IMR-90 (cell line): ENCODE data around the gene CYTH1. TPM values are rescaled to one million over a fixed set of nuclear protein-coding genes. Genes with fewer than 3 reads are reported as not detected.

Source experiments
- ATAC-seq: fragments of 200-7000 bp; cut with Tn5 transposase; 2 replicates; pipeline ENCODE4 v1.9.1; 2020; ENCODE audit warnings: low read depth, mild to moderate bottlenecking, moderate library complexity
- BruUV-seq: library from RNA; stranded (reverse); fragments of 400-500 nt; replicated peaks from 2 replicates; lab custom pipeline; 2021; lab: Mats Ljungman, UMichigan
- CTCF ChIA-PET: fragments of 300-600 bp; formaldehyde crosslinking; extraction: SDS; loops from one replicate; lab custom pipeline; 2021; ENCODE audit warnings: antibody characterized with exemption; lab: Yijun Ruan, JAX
- POLR2A ChIA-PET: fragments of 300-600 bp; sonication (Branson Sonifier 250); formaldehyde crosslinking; loops from one replicate; lab custom pipeline; 2022; ENCODE audit warnings: antibody characterized with exemption; ENCODE audit not compliant: unreplicated experiment; lab: Charles Lee
- DNase-seq: peaks from one replicate; pipeline ENCODE4 v3.0.0; 2013
- H2AFZ ChIP-seq: replicated peaks from 2 replicates; pipeline ENCODE3; 2013; ENCODE audit warnings: low read length, mild to moderate bottlenecking; ENCODE audit not compliant: poor library complexity
- H2AK5ac ChIP-seq: 2 replicates; pipeline ENCODE4 v1.6.1; 2013; ENCODE audit warnings: low read depth, low read length, inconsistent platforms
- H2AK9ac ChIP-seq: replicated peaks from 2 replicates; pipeline ENCODE3; 2013; ENCODE audit warnings: mild to moderate bottlenecking, low read depth, low read length, moderate library complexity; ENCODE audit not compliant: poor library complexity
- H2BK120ac ChIP-seq: 2 replicates; pipeline ENCODE4 v1.6.1; 2013; ENCODE audit warnings: low read depth, low read length, inconsistent platforms
- H2BK15ac ChIP-seq: 3 replicates; pipeline ENCODE4 v1.6.1; 2013; ENCODE audit warnings: low read depth, low read length, inconsistent platforms
- H2BK20ac ChIP-seq: 2 replicates; pipeline ENCODE4 v1.6.1; 2013; ENCODE audit warnings: low read depth, mild to moderate bottlenecking, inconsistent platforms, low read length, moderate library complexity
- H2BK5ac ChIP-seq: 2 replicates; pipeline ENCODE4 v1.6.1; 2013; ENCODE audit warnings: mild to moderate bottlenecking, low read depth, low read length, inconsistent platforms; ENCODE audit not compliant: poor library complexity, severe bottlenecking
- H3K14ac ChIP-seq: replicated peaks from 2 replicates; pipeline ENCODE4 v1.6.1; 2013; ENCODE audit warnings: low read depth, low read length, inconsistent platforms
- H3K18ac ChIP-seq: 2 replicates; pipeline ENCODE4 v1.6.1; 2013; ENCODE audit warnings: low read depth, low read length, control low read depth
- H3K23ac ChIP-seq: 2 replicates; pipeline ENCODE4 v1.6.1; 2013; ENCODE audit warnings: low read depth, low read length, inconsistent platforms
- H3K27ac ChIP-seq: 2 replicates; pipeline ENCODE4 v1.5.1; 2013; ENCODE audit warnings: mild to moderate bottlenecking, control low read depth, low read length; ENCODE audit not compliant: insufficient read depth
- H3K27me3 ChIP-seq: 2 replicates; pipeline ENCODE4 v1.6.1; 2013; ENCODE audit warnings: low read length; ENCODE audit not compliant: control insufficient read depth, insufficient read depth
- H3K36me3 ChIP-seq: 2 replicates; pipeline ENCODE4 v1.6.1; 2013; ENCODE audit warnings: low read length, mixed read lengths; ENCODE audit not compliant: control insufficient read depth, insufficient read depth
- H3K4ac ChIP-seq: 2 replicates; pipeline ENCODE4 v1.6.1; 2013; ENCODE audit warnings: low read depth, low read length, inconsistent platforms
- H3K4me1 ChIP-seq: 2 replicates; pipeline ENCODE4 v1.6.1; 2013; ENCODE audit warnings: low read length, mixed read lengths; ENCODE audit not compliant: control insufficient read depth, insufficient read depth
- H3K4me2 ChIP-seq: 2 replicates; pipeline ENCODE4 v1.6.1; 2013; ENCODE audit warnings: low read depth, mild to moderate bottlenecking, control low read depth, low read length, moderate library complexity
- H3K4me3 ChIP-seq: 2 replicates; pipeline ENCODE4 v1.5.1; 2013; ENCODE audit warnings: low read depth, mild to moderate bottlenecking, control low read depth, low read length, moderate library complexity; ENCODE audit not compliant: insufficient read depth
- H3K56ac ChIP-seq: 2 replicates; pipeline ENCODE4 v1.6.1; 2013; ENCODE audit warnings: low read length, inconsistent platforms; ENCODE audit not compliant: insufficient read depth; ENCODE audit errors: extremely low read depth
- H3K79me1 ChIP-seq, 2 experiments: 2 replicates each; pipeline ENCODE4 v1.6.1; 2013; ENCODE audit warnings: low read length in 2 of 2, inconsistent platforms in 1 of 2, low read depth in 1 of 2
- H3K9ac ChIP-seq: 2 replicates; pipeline ENCODE4 v1.6.1; 2013; ENCODE audit warnings: low read depth, low read length, control low read depth
- H3K9me1 ChIP-seq: 2 replicates; pipeline ENCODE4 v1.6.1; 2013; ENCODE audit warnings: low read length, inconsistent platforms; ENCODE audit not compliant: insufficient read depth
- H3K9me3 ChIP-seq: 2 replicates; pipeline ENCODE4 v1.6.1; 2013; ENCODE audit warnings: low read length; ENCODE audit not compliant: control insufficient read depth, insufficient read depth
- H4K20me1 ChIP-seq: 2 replicates; pipeline ENCODE4 v1.6.1; 2013; ENCODE audit warnings: low read length, inconsistent platforms; ENCODE audit not compliant: insufficient read depth
- H4K5ac ChIP-seq: 2 replicates; pipeline ENCODE4 v1.6.1; 2013; ENCODE audit warnings: mild to moderate bottlenecking, low read depth, low read length, control low read depth
- H4K8ac ChIP-seq, 2 experiments: 2 replicates each; pipeline ENCODE4 v1.6.1; 2013; ENCODE audit warnings: low read depth in 2 of 2, low read length in 2 of 2, control low read depth in 1 of 2, inconsistent platforms in 1 of 2
- H4K91ac ChIP-seq: 2 replicates; pipeline ENCODE4 v1.6.1; 2013; ENCODE audit warnings: low read depth, low read length, inconsistent platforms; ENCODE audit not compliant: insufficient read depth
- BHLHE40 ChIP-seq: fragments of 150-350 bp; IDR thresholded peaks from 2 replicates; pipeline ENCODE4 v1.6.1; 2016; ENCODE audit warnings: mild to moderate bottlenecking, low read depth, low read length
- CHD1 ChIP-seq: IDR thresholded peaks from 2 replicates; pipeline ENCODE4 v1.6.1; 2012; ENCODE audit warnings: low read depth, low read length, improper control_type of control experiment
- CTCF ChIP-seq: conservative IDR thresholded peaks from 2 replicates; pipeline ENCODE4 v1.5.1; 2012; ENCODE audit warnings: mild to moderate bottlenecking, low read depth, low read length, improper control_type of control experiment
- MAFK ChIP-seq: IDR thresholded peaks from 2 replicates; pipeline ENCODE4 v1.6.1; 2012; ENCODE audit warnings: low read depth, low read length, improper control_type of control experiment
- MAZ ChIP-seq: IDR thresholded peaks from 2 replicates; pipeline ENCODE4 v1.6.1; 2012; ENCODE audit warnings: low read depth, mild to moderate bottlenecking, low read length, improper control_type of control experiment, moderate library complexity, borderline replicate concordance
- NFE2L2 ChIP-seq: fragments of 150-350 bp; IDR thresholded peaks from 2 replicates; pipeline ENCODE4 v1.6.1; 2016; ENCODE audit warnings: low read depth, mild to moderate bottlenecking, low read length
- POLR2A ChIP-seq: IDR thresholded peaks from 2 replicates; pipeline ENCODE4 v1.6.1; 2012; ENCODE audit warnings: mild to moderate bottlenecking, low read depth, low read length
- RCOR1 ChIP-seq: IDR thresholded peaks from 2 replicates; pipeline ENCODE4 v1.6.1; 2012; ENCODE audit warnings: mild to moderate bottlenecking, low read length, improper control_type of control experiment; ENCODE audit not compliant: insufficient replicate concordance
- RFX5 ChIP-seq: IDR thresholded peaks from 2 replicates; pipeline ENCODE4 v1.8.0; 2012; ENCODE audit warnings: low read depth, mild to moderate bottlenecking, low read length, moderate library complexity
- USF2 ChIP-seq: fragments of 150-350 bp; IDR thresholded peaks from 2 replicates; pipeline ENCODE4 v1.6.1; 2017; ENCODE audit warnings: mild to moderate bottlenecking, antibody characterized with exemption, low read length, low read depth
- WGBS, 2 experiments: methylation state at CpG; one replicate each; pipeline versions ENCODE4 v1.1.5 to v1.1.7; 2013; ENCODE audit warnings: missing lambda C conversion rate in 2 of 2; ENCODE audit not compliant: insufficient read length in 1 of 2; ENCODE audit errors: extremely low coverage in 2 of 2; 5-methylcytosine and 5-hydroxymethylcytosine counted together
- dilution Hi-C: fragments of 300-500 bp; cut with HindIII; formaldehyde crosslinking; loops from one replicate; pipeline ENCODE4 v1.14.3; 2018; ENCODE audit warnings: low sequenced_read_pairs; ENCODE audit not compliant: unreplicated experiment
- in situ Hi-C: fragments of 300-500 bp; cut with MboI; formaldehyde crosslinking; loops from 3 replicates; pipeline ENCODE4 v1.14.3; 2019; ENCODE audit warnings: low sequenced_read_pairs, inconsistent platforms, mixed read lengths
- intact Hi-C: fragments of 100-400 bp; cut with micrococcal nuclease; formaldehyde crosslinking; loops from 2 replicates; pipeline ENCODE4 v1.10.0; 2022
- polyA plus RNA-seq, 3 experiments: library from polyadenylated mRNA; depleted of rRNA; stranded (reverse); fragments of >200 nt; gene quantifications; 2 replicates each; pipeline ENCODE4 v1.2.3, GENCODE V29; 2012; ENCODE audit warnings: low replicate concordance in 1 of 3
- total RNA-seq: library from RNA; depleted of rRNA; stranded (reverse); fragments of >200 nt; gene quantifications from 2 replicates; pipeline ENCODE4 v1.2.3, GENCODE V29; 2012
- TF ChIP-seq, protein P1 (sequence below): fragments of 150-350 bp; IDR thresholded peaks from 2 replicates; pipeline ENCODE4 v1.6.1; 2016; ENCODE audit warnings: low read depth, mild to moderate bottlenecking, low read length, moderate library complexity, borderline replicate concordance

Gene CYTH1
- total and polyA plus RNA-seq, 2 of the 4 experiments (the other 2 are of a cell fraction): 7.9 to 12.4 TPM

GRCh38 chr17:78826836-78827509 lies 44.9 kb upstream of the CYTH1 start:
- H3K9me1 ChIP-seq: peaks cover 19% of the 10 kb centered on the region
- no peak overlapping the region for H4K91ac ChIP-seq
- ChIA-PET POLR2A (interaction anchor here (0.6 kb wide), 1 partner anchor 13 kb away, joined by 3 read pairs; the partner anchor contains the start of gene USP36), CTCF (no interaction called here)
- TF ChIP-seq USF2 (no peak), MAFK (no peak), MAZ (no peak), POLR2A (no peak), CHD1 (no peak), CTCF (no peak), BHLHE40 (no peak), RCOR1 (no peak), NFE2L2 (no peak), RFX5 (no peak)
- TF ChIP-seq, protein P1, sequence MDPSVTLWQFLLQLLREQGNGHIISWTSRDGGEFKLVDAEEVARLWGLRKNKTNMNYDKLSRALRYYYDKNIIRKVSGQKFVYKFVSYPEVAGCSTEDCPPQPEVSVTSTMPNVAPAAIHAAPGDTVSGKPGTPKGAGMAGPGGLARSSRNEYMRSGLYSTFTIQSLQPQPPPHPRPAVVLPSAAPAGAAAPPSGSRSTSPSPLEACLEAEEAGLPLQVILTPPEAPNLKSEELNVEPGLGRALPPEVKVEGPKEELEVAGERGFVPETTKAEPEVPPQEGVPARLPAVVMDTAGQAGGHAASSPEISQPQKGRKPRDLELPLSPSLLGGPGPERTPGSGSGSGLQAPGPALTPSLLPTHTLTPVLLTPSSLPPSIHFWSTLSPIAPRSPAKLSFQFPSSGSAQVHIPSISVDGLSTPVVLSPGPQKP: no peak
- no peak overlapping the region for H2AFZ ChIP-seq
- peaks cover 30 to 79% of the 10 kb centered on the region in 2 experiments for H3K79me1 ChIP-seq
- no peak overlapping the region for H3K4ac ChIP-seq
- H3K27me3 ChIP-seq: no peaks in the 10 kb centered on the region
- no peaks in the 10 kb centered on the region for H3K9me3 ChIP-seq
- no peak overlapping the region for H3K23ac ChIP-seq
- H4K8ac ChIP-seq: no peak overlapping the region
- H3K18ac ChIP-seq: no peak overlapping the region
- H3K4me3 ChIP-seq: no peak overlapping the region
- 100% methylated on average over 1 of the region's 21 CpGs; no CpG with 5 or more reads in 1 of the 2 experiments for WGBS, 2 experiments
- no peak overlapping the region for H2BK15ac ChIP-seq
- H2BK5ac ChIP-seq: peak overlapping the region; percentile 53
- H2BK120ac ChIP-seq: no peak overlapping the region
- no peak overlapping the region for H3K9ac ChIP-seq
- BruUV-seq: no TSS peak
- H3K56ac ChIP-seq: no peak overlapping the region
- no peak overlapping the region for H2AK9ac ChIP-seq
- no peak overlapping the region for H3K14ac ChIP-seq
- H3K36me3 ChIP-seq: peaks cover 47% of the 10 kb centered on the region
- no peak overlapping the region for H4K5ac ChIP-seq
- H2BK20ac ChIP-seq: no peak overlapping the region
- no peak overlapping the region for H3K4me2 ChIP-seq
- ATAC-seq: no peak
- peaks cover 33% of the 10 kb centered on the region for H4K20me1 ChIP-seq
- no peak overlapping the region for H3K27ac ChIP-seq
- no peak overlapping the region for H2AK5ac ChIP-seq
- intact Hi-C loops (loop anchor here (10.0 kb wide), 1 partner anchor 332 kb away; no protein-coding TSS in a partner anchor), dilution Hi-C loops (no loop called here), in situ Hi-C loops (no loop called here)
- H3K4me1 ChIP-seq: peaks cover 13% of the 10 kb centered on the region
- no peak for DNase-seq
